HEK293 (cell line): ENCODE data around the gene KRTAP21-1.

Experiments used
- CTCF ChIA-PET: fragments of 350-600 bp; formaldehyde crosslinking; extraction: SDS; loops from one replicate; lab custom pipeline; 2021; ENCODE audit warnings: antibody characterized with exemption; lab: Yijun Ruan, JAX
- POLR2A ChIA-PET: fragments of 300-600 bp; formaldehyde crosslinking; extraction: SDS; loops from one replicate; lab custom pipeline; 2020; ENCODE audit warnings: antibody characterized with exemption, inconsistent platforms; lab: Yijun Ruan, JAX
- H3K27ac ChIP-seq: fragments of 200-500 bp; sonication (Bioruptor generic); 2 replicates; pipeline ENCODE4 v1.5.1; 2014; ENCODE audit warnings: low read depth, low read length, control low read depth, inconsistent platforms; ENCODE audit errors: extremely low read depth
- H3K36me3 ChIP-seq, 2 experiments: fragments of 200-500 bp in 1 of 2; sonication (Bioruptor generic) in 1 of 2; 1 replicate in 1 of 2; 2 replicates in 1 of 2; pipeline ENCODE4 v1.5.1; 2014 to 2017; ENCODE audit warnings: inconsistent platforms in 2 of 2, low read length in 2 of 2; ENCODE audit not compliant: control insufficient read depth in 2 of 2, insufficient read depth in 1 of 2
- H3K4me1 ChIP-seq: fragments of 200-500 bp; sonication (Bioruptor generic); 2 replicates; pipeline ENCODE4 v1.5.1; 2014; ENCODE audit warnings: mild to moderate bottlenecking, low read length, inconsistent platforms; ENCODE audit not compliant: control insufficient read depth, insufficient read depth
- H3K4me3 ChIP-seq: 2 replicates; pipeline ENCODE4 v1.5.1; 2011; ENCODE audit warnings: low read depth, mild to moderate bottlenecking, control low read depth, low read length, moderate library complexity
- H3K9me3 ChIP-seq: fragments of 200-500 bp; sonication (Bioruptor generic); 2 replicates; pipeline ENCODE4 v1.5.1; 2014; ENCODE audit warnings: low read depth, low read length, inconsistent platforms; ENCODE audit not compliant: control insufficient read depth, insufficient read depth
- KLF8 ChIP-seq: fragments of 450-650 bp; formaldehyde crosslinking; IDR thresholded peaks from 2 replicates; pipeline ENCODE4 v1.5.1; 2016; ENCODE audit warnings: missing biosample characterization, missing genetic modification characterization
- OSR2 ChIP-seq: fragments of 450-650 bp; formaldehyde crosslinking; IDR thresholded peaks from 2 replicates; pipeline ENCODE4 v1.5.1; 2016; ENCODE audit warnings: missing biosample characterization, missing genetic modification characterization
- PBX3 ChIP-seq: sonication (generic); formaldehyde crosslinking; IDR thresholded peaks from 2 replicates; pipeline ENCODE4 v1.8.1; 2022; ENCODE audit warnings: mild to moderate bottlenecking, moderate library complexity, missing genetic modification reagents
- PRDM1 ChIP-seq: fragments of 450-650 bp; formaldehyde crosslinking; IDR thresholded peaks from 2 replicates; pipeline ENCODE4; 2016; ENCODE audit warnings: missing biosample characterization, missing genetic modification characterization
- WT1 ChIP-seq: fragments of 450-650 bp; formaldehyde crosslinking; IDR thresholded peaks from 2 replicates; pipeline ENCODE4 v1.5.1; 2016; ENCODE audit warnings: missing biosample characterization, missing genetic modification characterization
- ZBTB17 ChIP-seq: fragments of 450-650 bp; formaldehyde crosslinking; IDR thresholded peaks from 2 replicates; pipeline ENCODE4 v1.5.1; 2016; ENCODE audit warnings: missing biosample characterization, missing genetic modification characterization
- ZBTB7A ChIP-seq: fragments of 450-650 bp; formaldehyde crosslinking; IDR thresholded peaks from 2 replicates; pipeline ENCODE4 v1.5.1; 2016; ENCODE audit warnings: low read depth, missing biosample characterization, missing genetic modification characterization
- ZFHX2 ChIP-seq: fragments of 450-650 bp; formaldehyde crosslinking; conservative IDR thresholded peaks from 2 replicates; pipeline ENCODE4 v1.5.1; 2016; ENCODE audit warnings: missing biosample characterization, missing genetic modification characterization
- ZNF16 ChIP-seq: fragments of 450-650 bp; formaldehyde crosslinking; IDR thresholded peaks from 2 replicates; pipeline ENCODE4 v1.5.1; 2016; ENCODE audit warnings: low read depth, missing biosample characterization, missing genetic modification characterization
- ZNF239 ChIP-seq: fragments of 450-650 bp; formaldehyde crosslinking; IDR thresholded peaks from 2 replicates; pipeline ENCODE4 v1.5.1; 2016; ENCODE audit warnings: missing biosample characterization, missing genetic modification characterization
- ZNF292 ChIP-seq: fragments of 450-650 bp; formaldehyde crosslinking; IDR thresholded peaks from 2 replicates; pipeline ENCODE4 v1.5.1; 2016; ENCODE audit warnings: low read depth, missing biosample characterization, missing genetic modification characterization, borderline replicate concordance
- ZNF366 ChIP-seq: fragments of 450-650 bp; formaldehyde crosslinking; conservative IDR thresholded peaks from 2 replicates; pipeline ENCODE4 v1.5.1; 2016; ENCODE audit warnings: missing biosample characterization, missing genetic modification characterization
- ZNF404 ChIP-seq: fragments of 450-650 bp; formaldehyde crosslinking; IDR thresholded peaks from 2 replicates; pipeline ENCODE4 v1.5.1; 2017; ENCODE audit warnings: missing biosample characterization, missing genetic modification characterization
- ZNF580 ChIP-seq: fragments of 450-650 bp; formaldehyde crosslinking; IDR thresholded peaks from 2 replicates; pipeline ENCODE4 v1.5.1; 2016; ENCODE audit warnings: missing biosample characterization, missing genetic modification characterization
- ZNF623 ChIP-seq: fragments of 450-650 bp; formaldehyde crosslinking; IDR thresholded peaks from 2 replicates; pipeline ENCODE4 v1.5.1; 2016; ENCODE audit warnings: missing biosample characterization, missing genetic modification characterization
- ZNF664 ChIP-seq: fragments of 450-650 bp; formaldehyde crosslinking; IDR thresholded peaks from 2 replicates; pipeline ENCODE4 v1.5.1; 2016; ENCODE audit warnings: missing biosample characterization, missing genetic modification characterization
- ZNF701 ChIP-seq: fragments of 450-650 bp; formaldehyde crosslinking; IDR thresholded peaks from 2 replicates; pipeline ENCODE4 v1.5.1; 2016; ENCODE audit warnings: missing biosample characterization, missing genetic modification characterization
- TF ChIP-seq, protein P1 (sequence below): fragments of 450-650 bp; formaldehyde crosslinking; IDR thresholded peaks from 2 replicates; pipeline ENCODE4 v1.5.1; 2016; ENCODE audit warnings: missing biosample characterization, missing genetic modification characterization
- TF ChIP-seq, protein P2 (sequence below): fragments of 450-650 bp; formaldehyde crosslinking; IDR thresholded peaks from 2 replicates; pipeline ENCODE4 v1.5.1; 2017; ENCODE audit warnings: missing biosample characterization, mild to moderate bottlenecking, missing genetic modification characterization, moderate library complexity
- TF ChIP-seq, protein P3 (sequence below): IDR thresholded peaks from 2 replicates; pipeline ENCODE4 v1.6.1; 2011; ENCODE audit warnings: mild to moderate bottlenecking, low read depth, low read length, borderline replicate concordance

The KRTAP21-1 gene

GRCh38 chr21:30747159-30747558 is 8.1 kb downstream of the KRTAP21-1 start, which contains the start of gene KRTAP21-2:
Gene KRTAP21-2 (minus strand): TSS chr21:30747259. CDS start chr21:30747202, 57 bp downstream.
- no peak within 1 kb of the TSS for H3K4me3 ChIP-seq
- H3K4me1 ChIP-seq: no peaks in the 10 kb centered on the region
- POLR2A ChIA-PET: no interaction called here
- TF ChIP-seq ZNF404 (tag by site-specific recombination) (no peak), ZBTB7A (tag by site-specific recombination) (no peak), WT1 (tag by site-specific recombination) (no peak), ZNF239 (no peak), OSR2 (no peak), PBX3 (CRISPR knock-in tag) (no peak), ZNF701 (tag by site-specific recombination) (no peak), ZNF623 (tag by site-specific recombination) (no peak)
- TF ChIP-seq, all 188 proteins: peak for 0
- Histone ChIP-seq H3K27ac (no peak within 1 kb of the TSS), H3K9me3 (no peaks in the 10 kb centered on the region), H3K36me3 (no peaks in the 10 kb centered on the region)
- CTCF ChIA-PET: no interaction called here

- Histone ChIP-seq H3K9me3 (no peaks in the 10 kb centered on the region), H3K4me3 (no peak overlapping the region), H3K27ac (no peak overlapping the region), H3K36me3 (no peaks in the 10 kb centered on the region), H3K4me1 (no peaks in the 10 kb centered on the region)
- no peak for TF ChIP-seq ZNF580
- no peak for TF ChIP-seq ZFHX2 (tag by site-specific recombination)
- TF ChIP-seq KLF8 (tag by site-specific recombination): no peak
- TF ChIP-seq, protein P1, sequence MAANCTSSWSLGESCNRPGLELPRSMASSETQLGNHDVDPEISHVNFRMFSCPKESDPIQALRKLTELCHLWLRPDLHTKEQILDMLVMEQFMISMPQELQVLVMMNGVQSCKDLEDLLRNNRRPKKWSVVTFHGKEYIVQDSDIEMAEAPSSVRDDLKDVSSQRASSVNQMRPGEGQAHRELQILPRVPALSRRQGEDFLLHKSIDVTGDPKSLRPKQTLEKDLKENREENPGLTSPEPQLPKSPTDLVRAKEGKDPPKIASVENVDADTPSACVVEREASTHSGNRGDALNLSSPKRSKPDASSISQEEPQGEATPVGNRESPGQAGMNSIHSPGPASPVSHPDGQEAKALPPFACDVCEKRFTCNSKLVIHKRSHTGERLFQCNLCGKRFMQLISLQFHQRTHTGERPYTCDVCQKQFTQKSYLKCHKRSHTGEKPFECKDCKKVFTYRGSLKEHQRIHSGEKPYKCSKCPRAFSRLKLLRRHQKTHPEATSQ (tag by site-specific recombination): no peak
- TF ChIP-seq ZNF366 (tag by site-specific recombination): no peak
- TF ChIP-seq PRDM1 (tag by site-specific recombination): no peak
- no peak for TF ChIP-seq ZNF292 (tag by site-specific recombination)
- TF ChIP-seq, protein P2, sequence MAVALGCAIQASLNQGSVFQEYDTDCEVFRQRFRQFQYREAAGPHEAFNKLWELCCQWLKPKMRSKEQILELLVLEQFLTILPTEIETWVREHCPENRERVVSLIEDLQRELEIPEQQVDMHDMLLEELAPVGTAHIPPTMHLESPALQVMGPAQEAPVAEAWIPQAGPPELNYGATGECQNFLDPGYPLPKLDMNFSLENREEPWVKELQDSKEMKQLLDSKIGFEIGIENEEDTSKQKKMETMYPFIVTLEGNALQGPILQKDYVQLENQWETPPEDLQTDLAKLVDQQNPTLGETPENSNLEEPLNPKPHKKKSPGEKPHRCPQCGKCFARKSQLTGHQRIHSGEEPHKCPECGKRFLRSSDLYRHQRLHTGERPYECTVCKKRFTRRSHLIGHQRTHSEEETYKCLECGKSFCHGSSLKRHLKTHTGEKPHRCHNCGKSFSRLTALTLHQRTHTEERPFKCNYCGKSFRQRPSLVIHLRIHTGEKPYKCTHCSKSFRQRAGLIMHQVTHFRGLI (tag by site-specific recombination): no peak
- TF ChIP-seq, protein P3, sequence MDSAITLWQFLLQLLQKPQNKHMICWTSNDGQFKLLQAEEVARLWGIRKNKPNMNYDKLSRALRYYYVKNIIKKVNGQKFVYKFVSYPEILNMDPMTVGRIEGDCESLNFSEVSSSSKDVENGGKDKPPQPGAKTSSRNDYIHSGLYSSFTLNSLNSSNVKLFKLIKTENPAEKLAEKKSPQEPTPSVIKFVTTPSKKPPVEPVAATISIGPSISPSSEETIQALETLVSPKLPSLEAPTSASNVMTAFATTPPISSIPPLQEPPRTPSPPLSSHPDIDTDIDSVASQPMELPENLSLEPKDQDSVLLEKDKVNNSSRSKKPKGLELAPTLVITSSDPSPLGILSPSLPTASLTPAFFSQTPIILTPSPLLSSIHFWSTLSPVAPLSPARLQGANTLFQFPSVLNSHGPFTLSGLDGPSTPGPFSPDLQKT: no peak
- TF ChIP-seq ZNF664: no peak
- no peak for TF ChIP-seq ZBTB17 (tag by site-specific recombination)
- TF ChIP-seq WT1 (tag by site-specific recombination): no peak
- no peak for TF ChIP-seq ZNF16 (tag by site-specific recombination)
- no peak for TF ChIP-seq ZNF623 (tag by site-specific recombination)
- ChIA-PET POLR2A (no interaction called here), CTCF (interaction anchor here (0.6 kb wide), 1 partner anchor 29 kb away, joined by 4 read pairs; no protein-coding TSS in a partner anchor)
Measured at GRCh38 chr21:30740462-30740861, 14.8 kb downstream of the KRTAP21-1 start.
